HG03565 (cell line): ENCODE data around the gene KDM4B.

Experiments
- ATAC-seq: cut with Tn5 transposase; IDR thresholded peaks from one replicate; pipeline ENCODE4 v1.9.1; 2021; ENCODE audit warnings: mild to moderate bottlenecking, moderate library complexity; ENCODE audit not compliant: unreplicated experiment

The KDM4B gene

GRCh38 chr19:4984106-4984380, 15.1 kb downstream of the KDM4B start:
- no peak for ATAC-seq

- ATAC-seq, result no peak
Observed at GRCh38 chr19:4984438-4984990, 15.6 kb downstream of the KDM4B start.

GRCh38 chr19:4985551-4985991, 16.7 kb downstream of the KDM4B start:
- no peak for ATAC-seq

GRCh38 chr19:4986056-4986455, 17.1 kb downstream of the KDM4B start:
- no peak for ATAC-seq

- no peak for ATAC-seq
Observed at GRCh38 chr19:4986471-4986891, 17.6 kb downstream of the KDM4B start.

- ATAC-seq, result no peak
Observed at GRCh38 chr19:4987256-4987655, 18.3 kb downstream of the KDM4B start.

GRCh38 chr19:4987692-4988370, 18.9 kb downstream of the KDM4B start:
- ATAC-seq, result no peak

GRCh38 chr19:4988770-4989251, 19.9 kb downstream of the KDM4B start:
- ATAC-seq, result no peak

- ATAC-seq, result no peak
Observed at GRCh38 chr19:4990306-4990705, 21.4 kb downstream of the KDM4B start.

GRCh38 chr19:4991538-4991937, 22.6 kb downstream of the KDM4B start:
- no peak for ATAC-seq

- ATAC-seq, result no peak
Observed at GRCh38 chr19:4991996-4992698, 23.2 kb downstream of the KDM4B start.

GRCh38 chr19:4993683-4994082, 24.8 kb downstream of the KDM4B start:
- ATAC-seq, result no peak

GRCh38 chr19:4996701-4997100, 27.8 kb downstream of the KDM4B start:
- ATAC-seq, result no peak

GRCh38 chr19:4997297-4997696, 28.4 kb downstream of the KDM4B start:
- ATAC-seq, result no peak

- ATAC-seq, result no peak
Observed at GRCh38 chr19:5000120-5000611, 31.3 kb downstream of the KDM4B start.

GRCh38 chr19:5001615-5002014, 32.7 kb downstream of the KDM4B start:
- no peak for ATAC-seq

- no peak for ATAC-seq
Observed at GRCh38 chr19:5002143-5002542, 33.2 kb downstream of the KDM4B start.

GRCh38 chr19:5003781-5004180, 34.9 kb downstream of the KDM4B start:
- no peak for ATAC-seq

- ATAC-seq, result no peak
Observed at GRCh38 chr19:5005096-5005495, 36.2 kb downstream of the KDM4B start.

- no peak for ATAC-seq
Observed at GRCh38 chr19:5006201-5006600, 37.3 kb downstream of the KDM4B start.

- no peak for ATAC-seq
Observed at GRCh38 chr19:5006821-5007220, 37.9 kb downstream of the KDM4B start.
